ENCODE results near the gene EXOSC7. TPM values are rescaled to one million over a fixed set of nuclear protein-coding genes. Genes with fewer than 3 reads are reported as not detected.

EXOSC7 gene
- total RNA-seq, 2 experiments from 2014 or later, result 28.1 to 28.4 TPM

GRCh38 chr3:45032113-45032512 lies 56.1 kb downstream of the EXOSC7 start:
- H3K4me3 ChIP-seq (ENCODE audit: low read length), result no peak overlapping the region
- ChIA-PET POLR2A (interaction anchor here (1.8 kb wide), 1 partner anchor 12 kb away, joined by 4 read pairs; no protein-coding TSS in a partner anchor), CTCF (no interaction called here)
- no peak for TF ChIP-seq CTCF (IDR thresholded peaks at IDR 0.05)
- Mint-ChIP-seq H3K27me3 (peaks cover 54% of the 10 kb centered on the region), H3K27ac (no peak overlapping the region), H3K9me3 (no peaks in the 10 kb centered on the region), H3K4me3 (no peak overlapping the region), H3K36me3 (ENCODE audit: low read depth) (no peaks in the 10 kb centered on the region), H3K4me1 (ENCODE audit: low read depth) (peaks cover 30% of the 10 kb centered on the region)
- peaks cover 3 to 6% of the 10 kb centered on the region in 2 experiments for H3K27me3 ChIP-seq (ENCODE audit: control insufficient read depth in 1 of 2, insufficient read depth in 2 of 2, low read length in 2 of 2)
- H3K9me3 ChIP-seq (ENCODE audit: control insufficient read depth in 1 of 2, insufficient read depth in 1 of 2, low read length in 2 of 2), result no peaks in the 10 kb centered on the region
- peaks cover 28% of the 10 kb centered on the region for H3K4me1 ChIP-seq (ENCODE audit: insufficient read depth, low read length)
- H3K27ac ChIP-seq (ENCODE audit: low read depth in 1 of 2, low read length in 2 of 2), result no peak overlapping the region
- ATAC-seq (ENCODE audit: poor library complexity) (no peak), DNase-seq (no peak)
- intact Hi-C loops (cut with DNase I, micrococcal nuclease), result loop anchor here in 1 of 2 experiments (10.0 kb wide), 1 partner anchor 1043 kb away; no protein-coding TSS in a partner anchor
- H3K36me3 ChIP-seq (ENCODE audit: insufficient read depth, low read length), result no peaks in the 10 kb centered on the region

GRCh38 chr3:45033791-45034190 lies 57.7 kb downstream of the EXOSC7 start:
- no peak overlapping the region for H3K27ac ChIP-seq (ENCODE audit: low read depth in 1 of 2, low read length in 2 of 2)
- Mint-ChIP-seq H3K4me3 (no peak overlapping the region), H3K27me3 (peaks cover 62% of the 10 kb centered on the region), H3K9me3 (no peaks in the 10 kb centered on the region), H3K27ac (no peak overlapping the region), H3K4me1 (ENCODE audit: low read depth) (peaks cover 36% of the 10 kb centered on the region), H3K36me3 (ENCODE audit: low read depth) (no peaks in the 10 kb centered on the region)
- no peaks in the 10 kb centered on the region for H3K36me3 ChIP-seq (ENCODE audit: insufficient read depth, low read length)
- no peak overlapping the region for H3K4me3 ChIP-seq (ENCODE audit: low read length)
- ATAC-seq (ENCODE audit: poor library complexity), result no peak
- H3K4me1 ChIP-seq (ENCODE audit: insufficient read depth, low read length), result peaks cover 34% of the 10 kb centered on the region
- H3K27me3 ChIP-seq (ENCODE audit: control insufficient read depth in 1 of 2, insufficient read depth in 2 of 2, low read length in 2 of 2), result peaks cover 3 to 8% of the 10 kb centered on the region in 2 experiments
- TF ChIP-seq CTCF (IDR thresholded peaks at IDR 0.05), result no peak
- intact Hi-C loops (cut with DNase I, micrococcal nuclease), result loop anchor here in 1 of 2 experiments (1.0 to 10.0 kb wide), 2 partner anchors 13 to 1041 kb away; no protein-coding TSS in a partner anchor
- peak in 1 of 14 experiments; percentile 15 for DNase-seq
- H3K9me3 ChIP-seq (ENCODE audit: control insufficient read depth in 1 of 2, insufficient read depth in 1 of 2, low read length in 2 of 2), result no peaks in the 10 kb centered on the region
- POLR2A ChIA-PET, result no interaction called here
- CTCF ChIA-PET, result no interaction called here

GRCh38 chr3:45034612-45035252 lies 58.7 kb downstream of the EXOSC7 start:
- Mint-ChIP-seq H3K27ac (no peak overlapping the region), H3K4me1 (ENCODE audit: low read depth) (peaks cover 36% of the 10 kb centered on the region), H3K36me3 (ENCODE audit: low read depth) (no peaks in the 10 kb centered on the region), H3K4me3 (peak overlapping the region; percentile 53), H3K27me3 (peaks cover 62% of the 10 kb centered on the region), H3K9me3 (no peaks in the 10 kb centered on the region)
- intact Hi-C loops (cut with DNase I, micrococcal nuclease), result loop anchor here in 1 of 2 experiments (1.0 to 10.0 kb wide), 4 partner anchors 14 to 1040 kb away; partner anchors contain the start of gene LIMD1
- ChIA-PET POLR2A (interaction anchor here (0.8 to 1.3 kb wide), 2 partner anchors 14 to 42 kb away, joined by 3 read pairs; no protein-coding TSS in a partner anchor), CTCF (interaction anchor here (0.7 kb wide), 1 partner anchor 21 kb away, joined by 3 read pairs; no protein-coding TSS in a partner anchor)
- Histone ChIP-seq H3K9me3 (ENCODE audit: control insufficient read depth in 1 of 2, insufficient read depth in 1 of 2, low read length in 2 of 2) (no peaks in the 10 kb centered on the region), H3K27ac (ENCODE audit: low read depth in 1 of 2, low read length in 2 of 2) (no peak overlapping the region), H3K4me3 (ENCODE audit: low read length) (no peak overlapping the region), H3K27me3 (ENCODE audit: control insufficient read depth in 1 of 2, insufficient read depth in 2 of 2, low read length in 2 of 2) (peaks cover 3 to 8% of the 10 kb centered on the region in 2 experiments), H3K4me1 (ENCODE audit: insufficient read depth, low read length) (peaks cover 34% of the 10 kb centered on the region), H3K36me3 (ENCODE audit: insufficient read depth, low read length) (no peaks in the 10 kb centered on the region)
- ATAC-seq (ENCODE audit: poor library complexity) (no peak), DNase-seq (peak in 7 of 14 experiments; percentile 19 to 52 (median 33))
- TF ChIP-seq CTCF (IDR thresholded peaks at IDR 0.05), result no peak
